Left ventricle myocardium inferior (tissue), 1 donor: ENCODE results near the gene ATP13A1. TPM values are rescaled to one million over a fixed set of nuclear protein-coding genes. Genes with fewer than 3 reads are reported as not detected.
A peak's percentile ranks its signal among the peaks of the same experiment; 100 is the strongest.

Experiments
- DNase-seq: peaks from one replicate; pipeline ENCODE4 v3.0.0-alpha.2; 2020
- H3K27ac ChIP-seq: fragments of 200-600 bp; replicated peaks from 2 replicates; pipeline ENCODE4 v1.8.0; 2021
- H3K27me3 ChIP-seq: fragments of 200-600 bp; 2 replicates; pipeline ENCODE4 v1.8.0; 2021; ENCODE audit warnings: low read depth
- H3K36me3 ChIP-seq: fragments of 200-600 bp; 2 replicates; pipeline ENCODE4 v1.8.0; 2021
- H3K4me1 ChIP-seq: fragments of 200-600 bp; 2 replicates; pipeline ENCODE4 v1.8.0; 2021
- H3K4me3 ChIP-seq: fragments of 200-600 bp; 2 replicates; pipeline ENCODE4 v1.8.0; 2021; ENCODE audit warnings: mild to moderate bottlenecking, moderate library complexity
- H3K9me3 ChIP-seq: fragments of 200-600 bp; replicated peaks from 2 replicates; pipeline ENCODE4 v1.8.0; 2021
- CTCF ChIP-seq: fragments of 200-600 bp; IDR thresholded peaks from 2 replicates; pipeline ENCODE4 v1.8.0; 2021; ENCODE audit warnings: antibody characterized with exemption, mild to moderate bottlenecking, borderline replicate concordance
- intact Hi-C: fragments of 100-400 bp; cut with micrococcal nuclease; formaldehyde crosslinking; loops from one replicate; pipeline ENCODE4 v1.11.0; 2022
- total RNA-seq: library from RNA; stranded (reverse); fragmentation: NEBNext Ultra II Directional; extraction: Animal tissue kit (Norgen Biotek cat#: 25700); gene quantifications from one replicate; pipeline ENCODE4 v1.2.1, GENCODE V29; 2021
- donor health status: DM: no; HTN: yes; CAD: no; lungs with severe emphysema.

The ATP13A1 gene
- total RNA-seq, 1 donor from 2014 or later: 16.5 TPM

GRCh38 chr19:19626516-19627472 is 36.7 kb downstream of the ATP13A1 start:
- DNase-seq: no peak
- Histone ChIP-seq H3K9me3 (no peaks in the 10 kb centered on the region), H3K27me3 (peaks cover 34% of the 10 kb centered on the region), H3K4me3 (peak overlapping the region; percentile 62), H3K36me3 (no peaks in the 10 kb centered on the region), H3K4me1 (peaks cover 16% of the 10 kb centered on the region), H3K27ac (no peak overlapping the region)
- no peak for TF ChIP-seq CTCF
- intact Hi-C loops: no loop called here

DNA sequence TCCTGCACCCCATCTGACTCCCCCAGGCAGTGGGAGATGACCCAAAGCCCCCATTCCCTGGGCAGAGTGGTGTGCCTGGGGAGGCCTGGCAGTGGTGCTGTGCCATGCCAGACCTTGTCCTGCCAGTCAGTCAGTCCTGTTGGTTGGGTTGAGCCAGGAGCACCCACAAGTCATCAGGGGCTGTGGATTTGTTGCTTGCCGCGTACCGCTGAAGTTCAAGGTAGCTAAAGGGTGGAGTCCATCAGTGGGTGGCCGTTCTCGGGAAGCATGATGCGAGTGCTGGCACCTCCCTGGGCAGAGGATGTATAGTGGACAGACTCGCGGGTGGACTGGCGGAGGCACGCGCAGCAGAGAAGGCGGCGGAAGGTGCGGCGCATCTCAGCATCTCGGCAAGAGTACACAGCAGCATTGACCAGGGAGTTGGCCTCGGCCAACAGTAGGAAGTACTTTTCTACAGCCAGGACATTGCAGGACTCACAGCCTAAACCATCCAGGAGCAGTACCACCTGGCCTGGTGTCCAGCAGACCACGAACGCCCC is 39.4 kb downstream of the ATP13A1 start:
- Histone ChIP-seq H3K36me3 (no peaks in the 10 kb centered on the region), H3K27me3 (peaks cover 54% of the 10 kb centered on the region), H3K4me1 (peaks cover 16% of the 10 kb centered on the region), H3K4me3 (no peak overlapping the region), H3K9me3 (no peaks in the 10 kb centered on the region), H3K27ac (no peak overlapping the region)
- DNase-seq: no peak
- intact Hi-C loops: no loop called here
- no peak for TF ChIP-seq CTCF

GRCh38 chr19:19623383-19623782 is 40.1 kb downstream of the ATP13A1 start:
- Histone ChIP-seq H3K27ac (no peak overlapping the region), H3K4me3 (no peak overlapping the region), H3K36me3 (no peaks in the 10 kb centered on the region), H3K4me1 (peaks cover 15% of the 10 kb centered on the region), H3K9me3 (no peaks in the 10 kb centered on the region), H3K27me3 (peaks cover 55% of the 10 kb centered on the region)
- no peak for TF ChIP-seq CTCF
- no peak for DNase-seq
- intact Hi-C loops: no loop called here

- Histone ChIP-seq H3K27me3 (peaks cover 65% of the 10 kb centered on the region), H3K36me3 (no peaks in the 10 kb centered on the region), H3K4me3 (no peak overlapping the region), H3K27ac (no peak overlapping the region), H3K4me1 (peaks cover 8% of the 10 kb centered on the region), H3K9me3 (no peaks in the 10 kb centered on the region)
- DNase-seq: no peak
- intact Hi-C loops: no loop called here
- no peak for TF ChIP-seq CTCF
Observed at GRCh38 chr19:19619849-19620210, 43.6 kb downstream of the ATP13A1 start.

DNA sequence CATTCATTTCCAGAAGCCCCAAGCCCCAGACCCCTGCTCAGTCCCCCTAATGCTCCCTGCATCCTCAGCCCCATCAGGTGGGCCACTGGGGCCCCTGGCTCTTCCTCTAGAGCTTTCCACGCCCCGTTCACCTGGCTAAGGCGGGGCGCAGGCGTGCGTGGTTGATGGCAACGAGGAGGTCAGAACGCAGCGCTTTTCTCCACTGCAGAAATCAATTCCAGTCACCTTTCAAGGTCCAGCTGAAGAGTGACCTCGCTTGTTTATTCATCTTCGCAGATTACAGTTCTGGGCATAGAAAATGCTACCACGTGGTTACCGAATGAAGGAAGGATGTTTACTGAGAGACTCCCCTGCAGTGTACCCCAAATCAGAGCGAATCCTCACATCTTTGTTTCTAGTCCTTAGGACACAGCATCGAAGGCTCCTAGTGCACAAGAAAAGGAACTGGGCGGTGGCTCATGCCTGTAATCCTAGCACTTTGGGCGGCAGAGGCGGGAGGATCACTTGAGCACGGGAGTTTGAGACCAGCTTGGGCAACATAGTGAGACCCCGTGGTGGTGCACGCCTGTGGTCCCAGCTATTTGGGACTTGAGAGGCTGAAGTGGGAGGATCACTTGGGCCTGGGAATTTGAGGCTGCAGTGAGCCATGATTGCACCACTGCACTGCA is 44.2 kb downstream of the ATP13A1 start:
- no peak overlapping the region for H3K27ac ChIP-seq
- peaks cover 70% of the 10 kb centered on the region for H3K27me3 ChIP-seq
- peaks cover 8% of the 10 kb centered on the region for H3K4me1 ChIP-seq
- H3K9me3 ChIP-seq: no peaks in the 10 kb centered on the region
- no peaks in the 10 kb centered on the region for H3K36me3 ChIP-seq
- DNase-seq: no peak
- TF ChIP-seq CTCF: no peak
- intact Hi-C loops: no loop called here
- peak overlapping the region; percentile 57 for H3K4me3 ChIP-seq
